Left ventricle myocardium inferior (tissue), 1 donor: Measurements from ENCODE around the gene TMEM63B. TPM values are rescaled to one million over a fixed set of nuclear protein-coding genes. Genes with fewer than 3 reads are reported as not detected.

Experiments used
- DNase-seq: peaks from one replicate; pipeline ENCODE4 v3.0.0-alpha.2; 2020
- H3K27ac ChIP-seq: fragments of 200-600 bp; replicated peaks from 2 replicates; pipeline ENCODE4 v1.8.0; 2021
- H3K27me3 ChIP-seq: fragments of 200-600 bp; 2 replicates; pipeline ENCODE4 v1.8.0; 2021; ENCODE audit warnings: low read depth
- H3K36me3 ChIP-seq: fragments of 200-600 bp; 2 replicates; pipeline ENCODE4 v1.8.0; 2021
- H3K4me1 ChIP-seq: fragments of 200-600 bp; 2 replicates; pipeline ENCODE4 v1.8.0; 2021
- H3K4me3 ChIP-seq: fragments of 200-600 bp; 2 replicates; pipeline ENCODE4 v1.8.0; 2021; ENCODE audit warnings: mild to moderate bottlenecking, moderate library complexity
- H3K9me3 ChIP-seq: fragments of 200-600 bp; replicated peaks from 2 replicates; pipeline ENCODE4 v1.8.0; 2021
- intact Hi-C: fragments of 100-400 bp; cut with micrococcal nuclease; formaldehyde crosslinking; loops from one replicate; pipeline ENCODE4 v1.11.0; 2022
- long read RNA-seq: library from polyadenylated mRNA; unstranded; transcript quantifications from one replicate; pipeline ENCODE4 v2.0.0, GENCODE V29; 2021
- total RNA-seq: library from RNA; stranded (reverse); fragmentation: NEBNext Ultra II Directional; extraction: Animal tissue kit (Norgen Biotek cat#: 25700); gene quantifications from one replicate; pipeline ENCODE4 v1.2.1, GENCODE V29; 2021
- TF ChIP-seq, protein P1 (sequence below): fragments of 200-600 bp; IDR thresholded peaks from 2 replicates; pipeline ENCODE4 v1.8.0; 2021; ENCODE audit warnings: antibody characterized with exemption, mild to moderate bottlenecking, borderline replicate concordance
- donor health status: DM: no; HTN: yes; CAD: no; lungs with severe emphysema.

The TMEM63B gene
- total RNA-seq = 37.2 TPM
- long read RNA-seq, transcript TMEM63B-202 (24 exons, 3,198 nt) = major isoform, 5 of 40 reads
- long read RNA-seq, partial matches to known transcripts = 13 of 40 reads
- long read RNA-seq, other reads (novel, unspliced or antisense) = 21 of 40 reads

DNA sequence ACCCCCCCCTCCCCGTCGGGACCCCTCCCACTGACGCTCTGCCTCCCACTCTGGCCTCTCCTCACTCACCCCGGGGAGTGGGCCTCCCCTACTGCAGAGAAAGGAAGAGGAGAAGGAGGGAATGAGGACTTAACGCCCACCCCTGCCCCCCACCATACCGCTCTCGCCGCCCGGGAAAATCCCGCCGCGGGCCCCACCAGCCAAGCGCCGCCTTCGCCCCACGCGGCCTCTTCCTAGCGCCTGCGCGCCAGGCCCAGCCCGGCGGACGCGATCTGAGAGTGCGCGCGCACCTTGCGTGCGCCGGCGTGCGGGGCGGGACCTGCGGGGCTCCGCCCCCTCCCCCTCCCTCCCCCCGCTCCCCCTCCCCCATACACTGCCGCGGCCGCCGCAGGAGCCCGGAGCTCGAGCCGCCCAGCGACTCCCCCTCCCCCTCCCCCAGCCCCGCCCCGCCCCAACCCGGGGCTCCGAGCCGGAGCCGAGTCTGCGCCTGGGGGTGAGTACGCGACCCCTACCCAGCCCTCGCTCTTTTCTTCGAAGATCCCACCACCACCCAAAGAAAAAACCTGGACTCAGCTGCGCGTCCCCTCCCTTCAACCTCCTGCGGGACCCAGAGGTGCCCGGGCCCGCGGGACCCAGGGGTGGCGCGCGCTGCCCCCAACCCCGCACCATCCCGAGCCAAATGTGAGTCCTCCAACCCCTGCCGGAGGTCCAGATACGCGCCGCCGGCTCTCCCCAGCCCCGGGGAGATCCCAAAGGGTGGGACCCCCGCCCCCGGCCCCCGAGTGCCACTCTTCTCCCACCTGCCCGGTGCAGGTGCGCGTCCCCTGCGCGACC, at the start of gene TMEM63B, which contains the start of gene MRPL14:
Gene TMEM63B (plus strand): TSS at position 369 of the 834 bp plus-strand sequence. CDS start 7,031 bp downstream, outside the sequence.
Gene MRPL14 (minus strand): TSS at position 267 of the 834 bp plus-strand sequence. CDS start 10,841 bp downstream, outside the sequence.
- Histone ChIP-seq H3K27ac (peak within 1 kb of the TSS; percentile 93), H3K4me1 (peaks cover 89% of the 10 kb centered on the region), H3K36me3 (no peaks in the 10 kb centered on the region), H3K9me3 (no peaks in the 10 kb centered on the region), H3K27me3 (no peaks in the 10 kb centered on the region), H3K4me3 (peak within 1 kb of the TSS; percentile 99)
- TF ChIP-seq, protein P1, sequence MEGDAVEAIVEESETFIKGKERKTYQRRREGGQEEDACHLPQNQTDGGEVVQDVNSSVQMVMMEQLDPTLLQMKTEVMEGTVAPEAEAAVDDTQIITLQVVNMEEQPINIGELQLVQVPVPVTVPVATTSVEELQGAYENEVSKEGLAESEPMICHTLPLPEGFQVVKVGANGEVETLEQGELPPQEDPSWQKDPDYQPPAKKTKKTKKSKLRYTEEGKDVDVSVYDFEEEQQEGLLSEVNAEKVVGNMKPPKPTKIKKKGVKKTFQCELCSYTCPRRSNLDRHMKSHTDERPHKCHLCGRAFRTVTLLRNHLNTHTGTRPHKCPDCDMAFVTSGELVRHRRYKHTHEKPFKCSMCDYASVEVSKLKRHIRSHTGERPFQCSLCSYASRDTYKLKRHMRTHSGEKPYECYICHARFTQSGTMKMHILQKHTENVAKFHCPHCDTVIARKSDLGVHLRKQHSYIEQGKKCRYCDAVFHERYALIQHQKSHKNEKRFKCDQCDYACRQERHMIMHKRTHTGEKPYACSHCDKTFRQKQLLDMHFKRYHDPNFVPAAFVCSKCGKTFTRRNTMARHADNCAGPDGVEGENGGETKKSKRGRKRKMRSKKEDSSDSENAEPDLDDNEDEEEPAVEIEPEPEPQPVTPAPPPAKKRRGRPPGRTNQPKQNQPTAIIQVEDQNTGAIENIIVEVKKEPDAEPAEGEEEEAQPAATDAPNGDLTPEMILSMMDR = no peak
- DNase-seq = peak; percentile 86
- intact Hi-C loops = no loop called here

DNA sequence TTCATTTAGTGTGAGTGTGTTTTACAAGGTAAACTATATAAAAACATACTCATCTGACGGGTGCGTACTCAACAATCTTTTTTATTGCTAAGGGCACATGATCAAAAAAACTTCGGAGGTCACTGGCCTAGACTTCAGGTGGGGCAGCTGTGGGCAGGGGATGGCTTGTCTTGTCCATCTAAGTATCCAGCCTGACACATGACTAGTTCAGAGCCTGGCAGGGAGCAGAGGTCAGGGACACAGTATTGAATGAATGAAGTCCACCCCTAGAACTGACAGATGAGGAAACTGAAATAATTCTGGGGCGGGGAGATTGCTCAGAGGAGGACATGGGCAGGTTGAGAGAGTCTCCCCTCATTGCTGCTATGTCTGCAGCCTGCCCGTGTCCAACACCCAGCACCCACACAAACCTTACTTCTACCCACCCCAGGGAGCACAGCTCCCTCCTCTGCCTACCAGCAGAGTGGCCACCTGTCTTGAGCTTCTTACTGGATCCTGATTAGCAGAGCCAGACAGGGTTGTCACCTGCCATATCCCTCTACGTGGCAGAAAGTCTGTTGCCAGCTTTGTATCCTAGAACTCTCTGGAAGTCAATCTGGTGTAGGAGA, 49.0 kb upstream of the TMEM63B start:
- TF ChIP-seq, protein P1 = no peak
- intact Hi-C loops = loop anchor here (2.0 to 10.0 kb wide), 4 partner anchors 124 to 474 kb away; no protein-coding TSS in a partner anchor
- Histone ChIP-seq H3K27ac (no peak overlapping the region), H3K36me3 (no peaks in the 10 kb centered on the region), H3K27me3 (no peaks in the 10 kb centered on the region), H3K4me3 (no peak overlapping the region), H3K9me3 (no peaks in the 10 kb centered on the region), H3K4me1 (peaks cover 57% of the 10 kb centered on the region)
- no peak for DNase-seq

DNA sequence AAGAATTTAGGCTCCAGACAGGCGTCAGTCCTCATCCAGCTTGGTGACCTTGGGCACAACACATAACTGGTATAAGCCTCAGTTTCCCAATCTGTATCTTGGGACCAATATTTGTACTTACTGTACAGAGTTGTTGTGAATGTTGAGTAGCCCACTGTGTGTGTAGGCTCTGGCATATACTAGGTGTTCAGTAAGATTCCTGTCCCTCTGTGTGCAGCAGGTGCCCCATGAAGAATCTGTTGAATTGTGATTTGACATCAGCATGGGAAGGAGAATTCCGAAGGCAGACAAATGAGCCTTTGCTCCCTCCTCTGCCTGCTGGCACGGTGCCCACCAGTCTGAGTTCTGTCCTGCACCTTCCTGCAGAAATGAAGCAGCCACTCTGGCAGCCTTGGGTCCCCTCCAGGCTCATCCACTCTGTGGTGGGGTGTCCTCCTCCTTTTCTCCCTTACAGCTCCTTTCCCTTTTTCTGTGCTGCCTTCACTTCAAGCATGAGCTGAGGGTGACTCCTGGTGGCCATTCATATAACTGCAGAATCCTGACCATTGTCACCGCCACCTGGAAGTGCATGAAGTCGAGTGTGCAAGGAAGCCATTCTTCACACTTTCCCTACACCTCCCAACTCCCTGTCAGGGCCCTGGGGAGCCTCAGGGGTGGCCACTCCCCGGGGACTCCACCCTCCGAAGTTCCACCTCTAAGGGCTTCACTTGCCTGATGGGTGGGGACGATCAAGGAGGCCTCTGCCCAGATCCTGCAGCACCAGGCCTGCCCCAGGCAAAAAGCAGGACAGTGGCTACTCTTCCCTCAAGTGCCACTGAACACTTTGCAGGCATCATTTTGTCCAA, 48.3 kb upstream of the TMEM63B start:
- Histone ChIP-seq H3K27ac (no peak overlapping the region), H3K36me3 (no peaks in the 10 kb centered on the region), H3K4me3 (no peak overlapping the region), H3K9me3 (no peaks in the 10 kb centered on the region), H3K4me1 (peaks cover 58% of the 10 kb centered on the region), H3K27me3 (no peaks in the 10 kb centered on the region)
- TF ChIP-seq, protein P1 = peak; percentile 96
- intact Hi-C loops = loop anchor here (2.0 to 10.0 kb wide), 4 partner anchors 124 to 474 kb away; no protein-coding TSS in a partner anchor
- DNase-seq = peak; percentile 46

DNA sequence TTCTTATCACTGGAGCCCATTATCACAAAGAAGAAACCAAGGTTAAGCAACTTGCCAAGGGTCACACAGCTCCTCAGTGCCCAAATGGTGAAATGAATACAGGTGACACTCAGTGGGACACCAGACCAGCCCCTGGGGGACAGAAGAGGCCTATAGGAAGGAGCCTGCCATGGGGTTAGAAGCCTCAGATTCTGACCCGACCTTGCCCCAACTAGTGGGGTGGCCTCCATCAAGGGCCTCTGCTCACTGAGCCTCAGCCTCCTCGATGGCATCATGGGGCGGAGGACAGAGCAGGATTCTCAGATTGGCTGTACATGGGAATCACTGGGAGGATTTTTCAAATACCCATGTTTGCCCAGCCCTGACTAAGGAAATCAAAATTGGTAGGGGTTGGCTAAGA, 47.7 kb upstream of the TMEM63B start:
- H3K36me3 ChIP-seq = no peaks in the 10 kb centered on the region

More for the DNA sequence above, 47.7 kb upstream of the TMEM63B start:
- TF ChIP-seq, protein P1 = no peak
- Histone ChIP-seq H3K9me3 (no peaks in the 10 kb centered on the region), H3K27ac (no peak overlapping the region), H3K27me3 (no peaks in the 10 kb centered on the region), H3K4me1 (peaks cover 58% of the 10 kb centered on the region), H3K4me3 (no peak overlapping the region)
- no peak for DNase-seq
- intact Hi-C loops = loop anchor here (2.0 to 10.0 kb wide), 4 partner anchors 125 to 475 kb away; no protein-coding TSS in a partner anchor
